Erythroblast (primary cell): ENCODE data around the gene TSACC.
A peak's percentile ranks its signal among the peaks of the same experiment; 100 is the strongest.
"Not testable (repeated sequence)": the region's sequence is repeated elsewhere in the genome, so short reads cannot be mapped to it uniquely, and the experiment has no call there.

ENCODE experiments used
- DNase-seq, 2 experiments: peaks; one replicate each; lab custom pipeline; 2025; lab: John Stamatoyannopoulos, UW
- GATA1 ChIP-seq: IDR thresholded peaks from 2 replicates; pipeline ENCODE4 v1.6.1; 2011; ENCODE audit warnings: low read depth, mild to moderate bottlenecking, control low read depth, low read length, moderate library complexity
- POLR2A ChIP-seq: IDR thresholded peaks from 2 replicates; pipeline ENCODE4 v1.6.1; 2011; ENCODE audit warnings: mild to moderate bottlenecking, low read length

Gene TSACC

DNA sequence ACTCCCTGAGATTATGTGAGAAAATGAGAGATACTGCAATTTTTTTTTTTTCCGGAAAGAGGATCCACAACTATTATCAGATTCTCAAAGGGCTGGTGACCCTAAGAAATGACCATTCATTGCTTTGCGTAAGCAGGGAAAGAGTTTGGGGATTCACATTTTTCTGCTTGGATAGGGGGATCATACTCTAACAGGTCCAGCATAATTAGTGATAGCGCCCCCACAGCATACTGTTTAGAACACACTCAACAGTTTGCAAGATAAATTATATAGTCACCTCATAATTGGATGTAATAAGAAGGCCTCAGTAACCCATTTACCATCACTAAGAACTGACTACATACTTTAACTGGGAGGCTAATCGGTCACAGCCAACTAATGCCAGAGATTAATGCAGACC lies 2.1 kb upstream of the TSACC start:
- peak; percentile 50 to 54 for DNase-seq
- TF ChIP-seq POLR2A: no peak
- no peak for TF ChIP-seq GATA1

DNA sequence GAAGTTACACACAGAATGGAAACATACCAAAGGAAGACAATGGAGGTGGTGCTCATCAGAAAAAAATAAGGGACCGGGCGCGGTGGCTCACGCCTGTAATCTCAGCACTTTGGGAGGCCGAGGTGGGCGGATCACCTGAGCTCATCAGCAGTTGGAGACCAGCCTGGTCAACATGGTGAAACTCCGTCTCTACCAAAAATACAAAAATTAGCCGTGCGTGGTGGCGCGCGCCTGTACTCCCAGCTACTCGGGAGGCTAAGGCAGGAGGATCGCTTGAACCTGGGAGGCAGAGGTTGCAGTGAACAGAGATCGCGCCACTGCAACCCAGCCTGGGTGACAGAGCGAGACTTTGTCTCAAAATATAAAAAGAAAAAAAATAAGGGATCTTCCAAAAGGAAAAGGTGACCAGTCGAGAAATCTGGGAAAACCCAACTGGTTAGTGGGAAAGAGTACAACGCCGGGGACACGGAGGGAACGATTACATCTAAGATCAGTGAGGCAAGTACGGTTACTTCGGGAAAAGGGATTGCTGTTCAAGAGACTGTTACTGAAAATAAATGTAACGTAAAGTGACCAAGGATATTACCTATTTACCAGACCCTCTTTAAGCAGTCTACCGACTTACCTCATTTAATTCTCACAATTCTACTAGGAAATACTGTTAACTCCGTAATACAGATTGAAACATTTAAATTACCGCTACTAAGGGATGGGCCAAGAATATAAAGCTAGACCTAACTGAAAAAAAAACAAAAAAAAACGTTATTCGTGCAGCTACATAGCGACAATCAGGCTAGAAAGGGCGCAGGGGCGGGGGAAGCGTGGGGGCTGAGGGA lies 1.1 kb upstream of the TSACC start:
- no peak for DNase-seq
- no peak for TF ChIP-seq GATA1
- no peak for TF ChIP-seq POLR2A

- TF ChIP-seq GATA1 (no peak), POLR2A (no peak)
- no peak for DNase-seq
These were observed 492 bp upstream of the TSACC start for GRCh38 chr1:156337888-156338179.

- no peak for TF ChIP-seq POLR2A
- TF ChIP-seq GATA1: no peak
- DNase-seq: no peak
These were observed 4.0 kb downstream of the TSACC start for GRCh38 chr1:156342166-156342955.

DNA sequence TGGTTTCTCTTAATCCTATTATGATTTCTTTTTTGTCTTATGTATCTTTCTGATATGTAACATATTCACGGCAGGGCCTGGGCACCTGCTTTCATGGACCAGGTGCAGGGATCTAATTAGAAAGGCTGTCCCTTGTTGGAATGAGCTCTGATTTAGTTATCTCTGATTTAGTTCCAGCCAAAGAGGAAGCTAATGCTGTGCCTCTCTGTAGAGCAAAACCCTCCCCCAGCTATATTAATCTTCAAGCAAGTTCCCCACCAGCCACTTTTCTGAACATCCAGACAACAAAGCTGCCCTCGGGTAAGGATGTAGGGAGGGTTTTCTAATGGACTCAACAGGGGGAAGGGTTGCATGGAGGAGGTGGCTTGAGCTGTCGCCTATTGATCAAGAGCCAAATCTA lies 6.1 kb downstream of the TSACC start:
- TF ChIP-seq POLR2A (no peak), GATA1 (no peak)

DNA sequence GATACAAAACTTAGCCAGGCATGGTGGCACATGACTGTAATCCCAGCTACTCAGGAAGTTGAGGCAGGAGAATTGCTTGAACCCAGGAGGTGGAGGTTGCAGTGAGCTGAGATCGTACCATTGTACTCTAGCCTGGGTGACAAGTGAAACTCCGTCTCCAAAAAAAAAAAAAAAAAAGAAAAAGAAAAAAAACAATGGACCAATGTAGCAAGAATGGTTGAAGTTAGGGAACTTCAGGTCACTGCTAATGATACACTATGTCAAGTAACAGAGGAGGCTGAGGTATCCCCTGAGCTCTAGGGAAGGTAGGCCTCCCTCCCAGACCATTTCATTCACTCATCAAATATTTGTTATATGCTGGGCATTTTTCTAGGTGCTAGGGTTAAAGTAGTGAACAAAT lies 7.7 kb downstream of the TSACC start:
- not testable (repeated sequence) for DNase-seq

More for the DNA sequence above, 6.1 kb downstream of the TSACC start:
- DNase-seq: no peak

DNA sequence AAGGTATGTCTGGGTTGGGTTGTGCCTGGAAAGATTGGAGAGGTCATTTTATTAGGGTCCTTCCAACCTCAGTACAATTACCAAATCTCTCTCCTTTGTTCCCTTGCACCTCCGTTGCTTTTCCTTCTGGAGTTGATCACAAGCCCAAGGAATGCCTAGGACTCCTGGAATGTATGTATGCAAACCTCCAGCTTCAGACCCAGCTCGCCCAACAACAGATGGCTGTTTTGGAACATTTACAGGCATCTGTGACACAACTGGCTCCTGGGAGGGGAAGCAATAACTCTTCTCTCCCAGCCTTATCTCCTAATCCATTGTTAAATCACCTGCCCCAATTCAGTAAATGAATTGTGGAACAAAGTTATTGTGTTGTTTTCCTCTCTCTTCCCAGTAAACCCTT lies 8.3 kb downstream of the TSACC start:
- TF ChIP-seq GATA1 (no peak), POLR2A (no peak)
- DNase-seq: no peak

DNA sequence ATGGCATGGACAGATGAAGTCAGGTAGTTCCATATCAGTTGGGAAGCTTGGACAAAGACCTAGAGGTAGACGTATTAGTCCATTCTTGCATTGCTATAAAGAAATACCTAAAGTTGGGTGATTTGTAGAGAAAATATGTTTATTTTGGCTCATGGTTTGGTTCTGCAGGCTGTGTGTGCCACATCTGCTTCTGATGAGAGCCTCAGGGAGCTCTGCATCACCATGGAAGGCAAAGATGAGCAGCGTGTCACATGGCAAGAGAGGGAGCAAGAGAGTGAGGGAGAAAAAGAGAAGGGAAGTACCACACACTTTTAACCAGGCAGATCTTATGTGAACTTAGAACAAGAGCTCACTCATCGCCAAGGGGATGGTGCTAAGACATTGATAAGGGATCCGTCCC lies 9.0 kb downstream of the TSACC start:
- TF ChIP-seq GATA1 (no peak), POLR2A (no peak)
- no peak for DNase-seq

- not testable (repeated sequence) for DNase-seq
These were observed 14.2 kb downstream of the TSACC start for GRCh38 chr1:156352481-156352880.

DNA sequence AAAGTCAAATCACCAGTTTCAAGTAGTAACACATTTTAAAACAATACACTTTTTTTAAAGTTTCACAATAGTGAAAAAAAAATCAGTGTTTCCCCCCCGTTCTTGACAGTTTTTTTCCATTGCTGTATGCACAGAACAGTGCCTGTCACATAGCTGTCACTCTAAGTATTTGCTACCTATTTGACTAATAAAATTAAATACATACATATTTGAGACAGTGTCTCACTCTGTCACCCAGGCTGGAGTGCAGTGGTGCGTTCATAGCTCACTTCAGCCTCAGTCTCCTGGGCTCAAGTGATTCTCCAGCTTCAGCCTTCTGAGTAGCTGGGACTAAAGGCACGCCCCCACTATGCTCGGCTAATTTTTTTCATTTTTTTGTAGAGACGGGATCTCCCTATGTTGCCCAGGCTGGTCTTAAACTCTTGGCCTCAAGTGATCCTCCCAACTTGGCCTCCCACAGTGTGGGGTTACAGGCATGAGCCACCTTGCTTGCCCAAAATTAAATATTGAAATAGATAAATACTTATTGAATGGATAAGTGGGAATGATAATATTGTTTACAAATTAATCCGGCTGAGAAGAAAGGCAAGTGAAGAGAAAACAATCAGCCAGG lies 18.0 kb downstream of the TSACC start:
- TF ChIP-seq GATA1 (no peak), POLR2A (no peak)
- no peak for DNase-seq

GRCh38 chr1:156356875-156357534 lies 18.7 kb downstream of the TSACC start:
- no peak for TF ChIP-seq POLR2A
- TF ChIP-seq GATA1: no peak
- DNase-seq: peak; percentile 20 to 47

DNA sequence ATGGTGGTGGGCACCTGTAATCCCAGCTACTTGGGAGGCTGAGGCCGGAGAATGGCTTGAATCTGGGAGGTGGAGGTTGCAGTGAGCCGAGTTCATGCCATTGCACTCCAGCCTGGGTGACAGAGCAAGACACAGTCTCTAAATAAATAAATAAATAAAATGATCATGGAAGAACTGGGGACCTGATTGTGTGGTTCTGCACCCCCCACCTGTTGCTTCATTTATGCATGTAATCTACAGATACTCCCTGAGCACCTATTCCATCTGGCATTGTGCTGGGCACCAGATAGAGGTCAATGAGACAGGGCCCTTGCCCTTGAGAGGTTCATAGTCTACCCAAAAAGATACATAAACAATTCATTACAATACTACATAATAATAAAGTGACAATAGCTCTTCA lies 19.7 kb downstream of the TSACC start:
- TF ChIP-seq POLR2A (no peak), GATA1 (no peak)
- no peak for DNase-seq

DNA sequence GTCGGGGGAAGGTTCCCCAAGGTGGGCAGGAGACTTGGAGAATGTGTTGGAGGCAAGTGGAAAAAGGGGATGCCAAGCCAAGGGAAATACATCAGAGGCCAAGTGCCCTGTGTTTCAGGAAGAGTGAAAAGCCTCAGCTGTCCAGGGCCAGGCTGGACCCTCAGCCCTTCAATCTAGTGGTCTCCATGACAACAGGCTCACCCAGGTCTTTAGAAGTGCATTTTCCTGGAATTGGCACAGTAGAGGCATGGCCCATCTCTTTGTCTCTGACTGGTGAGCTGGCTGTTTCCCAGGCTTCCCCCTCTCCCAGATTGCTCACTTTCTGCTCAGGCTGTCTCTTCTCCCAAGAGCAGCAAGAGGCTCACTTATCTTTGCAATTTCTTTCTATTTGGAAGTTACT lies 20.3 kb downstream of the TSACC start:
- no peak for DNase-seq
- no peak for TF ChIP-seq GATA1
- no peak for TF ChIP-seq POLR2A

DNA sequence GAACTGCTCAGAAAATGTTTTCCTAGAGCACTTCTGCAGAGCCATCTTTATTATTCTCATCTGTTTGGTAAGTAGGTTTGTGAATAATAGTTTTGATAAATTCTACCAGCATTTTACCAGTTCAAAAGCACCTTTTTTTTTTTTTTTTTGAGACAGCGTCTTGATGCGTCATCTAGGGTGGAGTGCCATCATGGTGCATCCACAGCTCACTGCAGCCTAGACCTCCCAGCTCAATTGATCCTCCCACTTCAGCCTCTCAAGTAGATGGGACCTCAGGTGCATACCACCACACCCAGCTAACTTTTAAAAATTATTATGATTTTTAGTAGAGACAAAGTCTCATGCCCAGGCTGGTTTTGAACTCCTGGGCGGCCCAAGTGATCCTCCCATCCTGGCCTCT lies 20.9 kb downstream of the TSACC start:
- no peak for DNase-seq
- TF ChIP-seq GATA1 (no peak), POLR2A (no peak)
